Peyer's patch (tissue), 4 donors: ENCODE measurements around the gene MBTPS1. TPM values are rescaled to one million over a fixed set of nuclear protein-coding genes. Genes with fewer than 3 reads are reported as not detected.

Experiments
- DNase-seq, 3 donors: peaks; one replicate each; pipeline ENCODE4 v3.0.0-alpha.2; 2017 to 2019
- H3K27ac ChIP-seq, 4 donors: fragments of 200-600 bp; sonication (generic); one replicate each; pipeline ENCODE4 v1.5.1; 2016 to 2019
- H3K27me3 ChIP-seq, 2 donors: fragments of 200-600 bp; sonication (generic); one replicate each; pipeline ENCODE4 v1.5.1; 2019
- H3K36me3 ChIP-seq, 3 donors: fragments of 200-600 bp; sonication (generic); one replicate each; pipeline ENCODE4 v1.5.1; 2016 to 2019
- H3K4me1 ChIP-seq, 4 donors: fragments of 200-600 bp; sonication (generic); one replicate each; pipeline ENCODE4 v1.5.1; 2016 to 2019
- H3K4me3 ChIP-seq, 4 donors: fragments of 200-600 bp; sonication (generic); 1 replicate in 3 of 4; 2 replicates in 1 of 4; pipeline ENCODE4 v1.5.1; 2016 to 2019; ENCODE audit warnings: mild to moderate bottlenecking in 1 of 4
- H3K9me3 ChIP-seq, 4 donors: fragments of 200-600 bp; sonication (generic); one replicate each; pipeline ENCODE4 v1.5.1; 2016 to 2019; ENCODE audit warnings: mild to moderate bottlenecking in 1 of 4
- CTCF ChIP-seq, 6 experiments: fragments of 450-650 bp in 4 of 6; fragments of 200-600 bp in 2 of 6; sonication (generic) in 1 of 6; IDR thresholded peaks; one replicate each; pipeline ENCODE4 v1.5.1; 2017 to 2019; ENCODE audit warnings: antibody characterized with exemption in 6 of 6, mild to moderate bottlenecking in 3 of 6, moderate library complexity in 1 of 6
- POLR2A ChIP-seq, 2 donors: fragments of 450-650 bp; IDR thresholded peaks; one replicate each; pipeline ENCODE4 v1.5.1; 2017; ENCODE audit warnings: antibody characterized with exemption in 2 of 2, mild to moderate bottlenecking in 2 of 2, moderate library complexity in 2 of 2
- total RNA-seq, 4 donors: library from RNA; depleted of rRNA; stranded (reverse); fragments of >200 nt; gene quantifications; one replicate each; pipeline ENCODE4 v1.1.0, GENCODE V29; 2016

Gene MBTPS1
- total RNA-seq, 4 donors from 2014 or later, result 79.0 to 104 (median 91.7) TPM

GRCh38 chr16:84111525-84111924 is 5.2 kb downstream of the MBTPS1 start:
- no peak for TF ChIP-seq POLR2A (IDR thresholded peaks at IDR 0.05)
- no peak for TF ChIP-seq CTCF (IDR thresholded peaks at IDR 0.05)
- no peak overlapping the region for H3K4me3 ChIP-seq
- peaks cover 0 to 11% (median 0%) of the 10 kb centered on the region in 3 donors for H3K36me3 ChIP-seq
- no peaks in the 10 kb centered on the region for H3K9me3 ChIP-seq
- DNase-seq, result no peak
- H3K27ac ChIP-seq, result no peak overlapping the region
- peaks cover 0 to 17% (median 8%) of the 10 kb centered on the region in 4 donors for H3K4me1 ChIP-seq
- no peaks in the 10 kb centered on the region for H3K27me3 ChIP-seq

- no peaks in the 10 kb centered on the region for H3K9me3 ChIP-seq
- H3K27ac ChIP-seq, result no peak overlapping the region
- peaks cover 0 to 13% (median 5%) of the 10 kb centered on the region in 4 donors for H3K4me1 ChIP-seq
- peaks cover 0 to 11% (median 0%) of the 10 kb centered on the region in 3 donors for H3K36me3 ChIP-seq
- DNase-seq, result no peak
- no peaks in the 10 kb centered on the region for H3K27me3 ChIP-seq
- no peak overlapping the region for H3K4me3 ChIP-seq
- no peak for TF ChIP-seq CTCF (IDR thresholded peaks at IDR 0.05)
- no peak for TF ChIP-seq POLR2A (IDR thresholded peaks at IDR 0.05)
These were observed 6.2 kb downstream of the MBTPS1 start for GRCh38 chr16:84110527-84110926.

DNA sequence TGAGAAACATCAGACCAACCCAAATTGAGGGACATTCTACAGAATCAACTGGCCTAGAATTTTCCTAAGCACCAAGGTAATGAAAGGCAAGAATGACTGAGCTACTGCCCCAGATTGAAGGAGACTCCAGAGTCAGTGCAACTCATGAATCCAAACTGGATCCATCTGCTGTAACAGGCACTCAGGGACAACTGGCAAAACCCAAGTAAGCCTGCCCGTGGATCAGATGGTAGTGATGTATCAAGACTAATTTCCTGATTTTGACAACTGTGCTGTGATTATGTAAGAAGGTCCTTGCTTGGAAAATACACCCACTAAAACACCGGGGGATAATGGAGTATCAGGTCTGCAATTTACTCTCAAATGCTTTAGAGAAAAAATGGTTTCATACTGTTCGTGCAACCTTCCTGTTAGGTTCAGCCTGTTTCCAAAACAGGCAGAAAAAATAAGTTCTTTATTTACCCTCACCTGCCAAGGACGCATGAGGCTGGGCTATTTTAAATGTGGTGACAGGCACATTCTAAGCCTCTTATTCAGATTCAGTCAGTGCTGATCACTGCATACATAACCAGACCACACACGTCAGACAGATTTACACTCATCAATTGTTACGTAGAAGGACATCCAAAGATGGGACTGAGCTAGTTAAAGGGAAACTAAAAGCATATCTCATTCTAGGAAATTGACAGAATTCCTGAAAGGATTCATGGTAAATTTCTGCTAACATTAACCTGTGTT is 7.0 kb downstream of the MBTPS1 start:
- H3K27me3 ChIP-seq, result no peaks in the 10 kb centered on the region
- peaks cover 0 to 5% (median 0%) of the 10 kb centered on the region in 4 donors for H3K4me1 ChIP-seq
- H3K36me3 ChIP-seq, result peaks cover 0 to 11% (median 0%) of the 10 kb centered on the region in 3 donors
- TF ChIP-seq CTCF (IDR thresholded peaks at IDR 0.05) (no peak), POLR2A (IDR thresholded peaks at IDR 0.05) (no peak)
- DNase-seq, result no peak
- H3K9me3 ChIP-seq, result no peaks in the 10 kb centered on the region
- H3K4me3 ChIP-seq, result no peak overlapping the region
- no peak overlapping the region for H3K27ac ChIP-seq

- Histone ChIP-seq H3K9me3 (no peaks in the 10 kb centered on the region), H3K27ac (no peak overlapping the region), H3K27me3 (no peaks in the 10 kb centered on the region), H3K36me3 (peaks cover 0 to 11% (median 0%) of the 10 kb centered on the region in 3 donors), H3K4me3 (no peak overlapping the region), H3K4me1 (no peaks in the 10 kb centered on the region)
- DNase-seq, result no peak
- TF ChIP-seq CTCF (IDR thresholded peaks at IDR 0.05), result no peak
- TF ChIP-seq POLR2A (IDR thresholded peaks at IDR 0.05), result no peak
These were observed 8.8 kb downstream of the MBTPS1 start for GRCh38 chr16:84107921-84108320.

DNA sequence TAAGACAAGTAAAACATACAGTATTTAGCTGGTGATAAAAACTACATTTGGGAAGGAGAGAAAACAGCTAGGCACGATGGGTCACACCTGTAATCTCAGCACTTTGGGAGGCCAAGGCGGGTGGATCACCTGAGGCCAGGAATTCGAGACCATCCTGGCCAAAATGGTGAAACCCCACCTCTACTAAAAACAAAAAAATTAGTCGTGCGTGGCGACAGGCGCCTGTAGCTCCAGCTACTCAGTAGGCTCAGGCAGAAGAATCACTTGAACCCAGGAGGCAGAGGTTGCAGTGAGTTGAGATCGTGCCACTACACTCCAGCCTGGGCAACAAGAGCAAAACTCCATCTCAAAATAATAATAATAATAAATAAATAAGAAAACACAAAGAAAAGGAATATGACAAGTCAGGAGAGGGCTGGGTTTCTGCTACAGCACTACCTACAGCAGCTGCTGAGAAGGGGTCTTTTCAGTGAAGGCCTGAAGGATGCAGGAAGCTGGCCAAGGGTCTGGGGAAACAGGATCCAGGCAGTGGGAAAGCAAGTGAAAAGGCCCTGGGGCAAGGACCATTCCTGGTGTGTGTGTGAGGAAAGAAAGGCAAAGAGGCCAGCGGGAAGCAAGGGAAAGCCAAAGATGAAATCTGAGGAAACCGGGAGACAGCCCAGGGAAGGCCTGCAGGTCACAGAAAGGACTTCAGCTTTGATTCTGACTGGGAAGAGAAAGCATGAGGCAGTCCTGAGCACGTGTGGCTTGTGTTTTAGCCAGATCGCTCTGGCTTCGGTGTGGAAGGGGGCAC is 10.6 kb downstream of the MBTPS1 start:
- Histone ChIP-seq H3K4me3 (no peak overlapping the region), H3K27me3 (no peaks in the 10 kb centered on the region), H3K4me1 (no peaks in the 10 kb centered on the region), H3K27ac (no peak overlapping the region), H3K9me3 (no peaks in the 10 kb centered on the region), H3K36me3 (peaks cover 0 to 17% (median 0%) of the 10 kb centered on the region in 3 donors)
- DNase-seq, result no peak
- TF ChIP-seq POLR2A (IDR thresholded peaks at IDR 0.05) (no peak), CTCF (IDR thresholded peaks at IDR 0.05) (no peak)
